Left ventricle myocardium superior (tissue), 1 donor: ENCODE results near the gene PHKA2. TPM values are rescaled to one million over a fixed set of nuclear protein-coding genes. Genes with fewer than 3 reads are reported as not detected.
"Not testable (repeated sequence)": the region's sequence is repeated elsewhere in the genome, so short reads cannot be mapped to it uniquely, and the experiment has no call there.

Experiments
- ATAC-seq: fragments of 200-7000 bp; cut with Tn5 transposase; one replicate; pipeline ENCODE4 v1.9.1; 2020; ENCODE audit warnings: mild to moderate bottlenecking, moderate library complexity
- DNase-seq: peaks from one replicate; pipeline ENCODE4 v3.0.0-alpha.2; 2020
- intact Hi-C: fragments of 100-400 bp; cut with micrococcal nuclease; formaldehyde crosslinking; loops from one replicate; pipeline ENCODE4 v1.11.0; 2022
- long read RNA-seq: library from polyadenylated mRNA; unstranded; transcript quantifications from one replicate; pipeline ENCODE4 v2.0.0, GENCODE V29; 2021
- total RNA-seq: library from RNA; stranded (reverse); fragmentation: NEBNext Ultra II Directional; extraction: Animal tissue kit (Norgen Biotek cat#: 25700); gene quantifications from one replicate; pipeline ENCODE4 v1.2.1, GENCODE V29; 2021
- donor health status: DM: no; HTN: yes; CAD: no; lungs with severe emphysema.

Gene PHKA2
- 57.7 TPM for total RNA-seq
- long read RNA-seq, full-length matches to known transcripts = 25 of 69 reads
- long read RNA-seq, partial matches to known transcripts = 17 of 69 reads
- long read RNA-seq, other reads (novel, unspliced or antisense) = 27 of 69 reads

GRCh38 chrX:18983666-18984380 lies at the start of gene PHKA2:
Gene PHKA2, minus strand, starts transcription at chrX:18984114. Its CDS starts 182 bp downstream, at chrX:18983932.
- DNase-seq = peak; percentile 77
- intact Hi-C loops = no loop called here
- peak; percentile 84 for ATAC-seq

GRCh38 chrX:19030805-19031204 lies 46.9 kb upstream of the PHKA2 start:
- ATAC-seq = no peak

DNA sequence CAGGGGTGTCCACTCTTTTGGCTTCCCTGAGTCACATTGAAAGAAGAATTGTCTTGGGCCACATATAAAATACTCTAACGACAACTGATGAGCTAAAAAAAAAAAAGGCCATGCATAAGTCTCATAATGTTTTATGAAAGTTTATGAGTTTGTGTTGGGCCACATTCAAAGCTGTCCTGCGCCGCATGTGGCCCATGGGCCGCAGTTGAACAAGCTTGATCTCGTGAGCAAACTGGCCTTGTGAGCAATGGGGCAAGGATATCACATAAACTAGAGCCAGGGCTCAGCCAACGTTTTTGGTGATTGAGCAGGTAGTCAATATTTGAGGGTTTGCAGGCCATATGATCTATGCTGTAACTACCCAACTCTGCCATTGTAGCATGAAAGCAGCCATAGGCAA lies 44.6 kb upstream of the PHKA2 start:
- ATAC-seq (no peak), DNase-seq (no peak)
- intact Hi-C loops = no loop called here

More at GRCh38 chrX:19030805-19031204, 46.9 kb upstream of the PHKA2 start:
- intact Hi-C loops = no loop called here
- DNase-seq = no peak

DNA sequence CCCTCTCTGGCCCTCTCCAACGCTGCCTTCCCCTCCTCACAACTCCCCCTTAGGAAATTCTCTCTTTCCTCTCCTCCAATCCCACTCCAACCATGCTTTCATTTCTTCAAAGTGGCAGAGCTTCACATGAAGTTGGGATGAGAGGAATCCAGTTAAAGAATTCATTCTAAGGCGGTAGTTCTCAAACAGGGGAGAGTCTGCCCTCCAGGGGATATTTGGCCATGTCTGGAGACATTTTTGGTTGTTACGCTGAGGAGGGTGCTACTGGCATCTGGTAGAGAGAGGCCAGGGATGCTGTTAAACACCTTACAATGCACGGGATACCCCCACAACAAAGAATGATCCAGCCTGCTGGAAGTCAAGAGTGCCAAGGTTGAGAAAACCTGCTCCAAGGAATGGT lies 40.5 kb upstream of the PHKA2 start:
- intact Hi-C loops = no loop called here
- ATAC-seq = no peak
- DNase-seq = no peak

DNA sequence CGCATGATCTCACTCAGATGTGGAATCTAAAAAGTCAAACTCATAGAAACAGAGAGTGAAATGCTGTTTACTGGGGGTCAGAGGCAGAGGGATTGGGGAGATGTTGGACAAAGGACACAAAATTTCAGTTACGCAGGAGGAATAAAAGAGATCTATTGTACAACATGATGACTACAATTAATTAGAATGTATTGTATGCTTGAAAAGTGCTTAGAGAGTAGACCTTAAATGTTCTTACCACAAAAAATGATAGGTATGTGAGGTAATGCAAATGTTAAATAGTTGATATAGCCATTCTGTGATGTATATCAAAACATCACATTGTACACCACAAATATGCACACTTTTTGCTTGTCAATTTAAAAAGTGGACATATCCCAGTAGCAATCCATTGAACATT lies 36.1 kb upstream of the PHKA2 start:
- intact Hi-C loops = no loop called here
- ATAC-seq (no peak), DNase-seq (no peak)

DNA sequence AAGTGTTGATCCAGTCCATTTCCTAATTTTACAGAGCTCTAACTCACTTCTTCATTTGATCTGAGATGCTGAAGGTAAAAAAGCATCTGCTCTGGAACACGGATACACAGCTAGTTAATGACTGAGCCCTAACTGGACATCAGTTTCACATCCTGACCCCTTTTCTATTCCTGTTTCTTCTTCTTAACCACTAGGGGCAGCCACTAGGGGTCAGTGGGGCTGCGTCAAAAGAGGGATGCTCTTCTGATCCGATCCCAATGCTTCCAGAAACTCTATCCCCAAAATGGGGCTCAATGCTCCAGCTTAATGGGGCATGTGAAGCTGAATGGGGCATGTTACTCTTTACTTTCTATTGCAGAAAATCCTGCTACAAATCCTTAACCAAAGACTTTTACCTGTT lies 33.4 kb upstream of the PHKA2 start:
- intact Hi-C loops = no loop called here
- DNase-seq (no peak), ATAC-seq (no peak)

GRCh38 chrX:19016614-19017013 lies 32.7 kb upstream of the PHKA2 start:
- intact Hi-C loops, ATAC-seq, DNase-seq: not testable (repeated sequence)

DNA sequence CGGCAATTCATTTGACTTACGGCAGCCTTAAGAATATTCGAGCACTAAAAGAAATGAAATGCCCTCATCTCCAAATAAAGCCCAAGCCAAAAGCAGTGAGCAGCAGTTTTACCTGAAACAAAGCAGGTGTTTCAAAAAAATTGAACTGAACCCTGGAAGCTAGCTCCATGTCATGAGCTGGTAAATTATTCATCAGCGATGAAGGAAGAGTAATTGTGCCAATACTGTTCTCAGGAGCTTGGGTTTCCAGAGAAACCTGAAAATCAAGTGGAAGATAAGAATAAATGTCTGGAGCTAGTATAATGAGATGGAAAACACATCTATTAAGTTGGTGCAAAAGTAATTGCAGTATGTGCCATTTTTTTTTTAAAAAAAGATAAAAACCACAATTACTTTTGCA lies 24.0 kb upstream of the PHKA2 start:
- no peak for ATAC-seq
- intact Hi-C loops = no loop called here
- no peak for DNase-seq

DNA sequence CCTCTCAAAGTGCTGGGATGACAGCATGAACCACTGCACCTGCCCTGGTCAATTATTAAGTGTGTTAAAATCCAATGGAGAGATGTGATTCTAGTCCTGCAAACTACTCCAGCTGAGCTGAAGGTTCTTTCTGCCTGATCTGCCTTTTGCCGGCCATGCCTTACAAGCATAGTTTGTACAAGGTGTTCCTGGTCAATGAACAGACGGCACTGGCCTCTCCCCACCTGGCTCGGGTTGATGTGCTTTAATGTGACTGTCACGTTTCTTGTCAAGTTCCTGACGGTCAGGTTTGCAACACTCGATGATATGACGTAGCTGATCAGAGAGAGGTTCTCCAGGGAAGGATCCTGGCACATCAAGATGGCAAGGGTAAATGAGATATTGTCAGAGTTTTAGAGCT lies 23.1 kb upstream of the PHKA2 start:
- DNase-seq (no peak), ATAC-seq (no peak)
- intact Hi-C loops = no loop called here

DNA sequence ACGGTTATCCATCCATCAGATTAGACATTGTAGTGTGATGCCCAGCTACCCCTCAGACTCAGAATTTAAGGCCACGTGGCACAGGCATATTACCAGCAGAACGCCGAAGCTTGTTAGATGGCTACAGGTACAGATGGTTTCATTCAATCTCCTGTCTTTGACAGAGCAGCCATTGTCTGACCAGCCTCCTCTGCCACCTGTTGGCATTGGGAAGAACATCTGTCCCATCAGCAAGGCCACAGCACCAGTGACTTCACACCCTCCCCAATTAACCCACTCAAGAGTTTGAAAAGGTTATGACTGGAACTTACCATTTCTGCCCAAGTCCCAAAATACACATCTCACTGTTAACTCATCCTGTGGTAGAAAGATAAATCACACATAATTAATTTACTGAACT lies 22.0 kb upstream of the PHKA2 start:
- intact Hi-C loops = no loop called here
- ATAC-seq (no peak), DNase-seq (no peak)

DNA sequence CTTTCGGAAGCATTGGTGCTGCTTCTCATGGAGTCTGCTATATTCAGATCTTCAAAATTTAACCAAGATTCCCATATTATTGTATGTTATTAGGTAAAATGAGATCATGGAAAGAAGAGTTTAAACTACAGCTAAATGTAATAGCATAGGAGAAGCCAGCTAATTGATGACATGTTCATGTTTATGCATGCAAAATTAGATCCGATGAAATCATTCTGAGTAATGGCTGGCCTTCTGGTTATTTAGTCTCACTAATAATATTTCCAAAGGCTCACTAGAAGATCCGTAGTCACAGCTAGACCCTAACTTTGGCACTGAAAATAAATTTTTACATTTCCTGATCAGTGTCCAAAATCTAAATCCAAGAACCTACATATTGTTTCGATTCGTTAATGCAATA lies 19.8 kb upstream of the PHKA2 start:
- no peak for DNase-seq
- intact Hi-C loops = no loop called here
- no peak for ATAC-seq

- no peak for DNase-seq
- no peak for ATAC-seq
- intact Hi-C loops = no loop called here
Observed at GRCh38 chrX:18998653-18999052, 14.7 kb upstream of the PHKA2 start.

DNA sequence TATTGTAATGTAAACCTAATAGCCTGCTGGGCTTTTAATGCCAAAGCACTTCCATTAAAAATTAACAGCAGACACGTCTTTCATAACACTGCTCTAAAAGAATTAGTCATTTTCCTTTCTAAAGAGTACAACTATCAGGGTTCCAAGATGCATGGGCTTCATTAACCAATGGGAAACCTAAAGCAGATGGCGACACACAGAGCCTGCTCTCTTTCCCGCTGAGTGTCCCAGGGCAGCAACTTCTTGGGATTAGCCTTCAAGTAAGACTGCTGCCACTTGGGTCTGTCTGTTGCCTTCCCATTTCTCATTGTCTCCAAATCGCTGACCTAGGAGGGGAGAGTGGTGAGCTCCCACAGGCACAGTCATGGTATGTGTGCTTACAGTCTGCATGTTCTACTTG lies 14.0 kb upstream of the PHKA2 start:
- no peak for DNase-seq
- intact Hi-C loops = no loop called here
- ATAC-seq = no peak

DNA sequence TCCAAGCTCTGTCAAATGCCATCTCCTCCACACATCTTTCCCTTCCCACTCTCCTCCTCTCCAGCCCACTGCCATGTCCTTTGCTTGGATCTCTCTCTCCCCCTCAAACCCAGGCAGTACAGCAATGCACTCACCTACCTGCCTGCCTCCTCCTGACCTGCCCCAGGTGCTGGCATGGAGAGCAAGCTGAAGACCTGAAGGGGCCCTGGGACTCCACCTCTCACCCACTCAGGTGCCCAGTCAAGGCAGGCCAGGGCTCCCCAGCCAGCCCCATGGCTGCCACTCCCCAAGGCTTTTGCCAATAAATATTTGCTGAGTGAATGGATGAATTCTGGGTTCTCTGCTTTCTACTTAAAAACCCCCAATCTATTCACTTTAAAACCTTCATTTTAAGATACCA lies 12.6 kb upstream of the PHKA2 start:
- ATAC-seq (no peak), DNase-seq (no peak)
- intact Hi-C loops = no loop called here

DNA sequence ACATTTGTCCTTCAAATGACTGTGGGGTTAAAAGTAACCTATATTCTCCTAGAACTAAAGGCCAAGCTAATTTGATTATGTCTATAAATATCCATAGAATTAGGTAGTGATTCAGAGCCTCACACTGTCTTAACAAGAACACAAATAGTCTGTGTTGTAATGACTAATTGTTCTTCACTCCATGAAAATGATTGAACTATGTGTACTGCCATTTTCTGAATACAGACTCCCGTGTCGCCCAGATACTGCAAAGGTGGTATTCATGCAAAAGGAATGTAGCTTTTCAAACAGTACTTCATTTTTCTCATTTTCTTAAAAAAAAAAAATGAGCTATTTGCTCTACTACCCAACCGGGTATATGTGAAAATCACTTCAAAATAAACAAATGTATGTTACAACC lies 11.3 kb upstream of the PHKA2 start:
- intact Hi-C loops = no loop called here
- DNase-seq = no peak
- ATAC-seq = no peak

DNA sequence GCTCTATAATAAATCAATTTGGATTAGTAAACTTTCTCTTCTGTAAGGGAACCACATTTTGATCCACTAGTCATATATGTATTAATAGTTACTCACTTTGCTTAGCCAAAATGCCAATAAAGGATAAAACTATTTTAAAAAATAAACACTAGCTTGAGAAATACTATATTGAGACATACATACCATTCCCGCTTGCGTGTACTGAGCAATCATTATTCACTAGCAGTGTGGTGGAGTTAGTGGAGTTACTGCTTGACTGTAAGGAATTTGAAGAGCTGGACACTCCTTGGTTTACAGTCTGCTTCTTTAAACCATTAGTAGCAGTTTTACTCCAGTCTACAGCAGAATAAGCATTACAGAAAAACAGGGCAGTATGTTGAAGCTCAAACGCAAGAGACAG lies 10.8 kb upstream of the PHKA2 start:
- intact Hi-C loops = no loop called here
- DNase-seq = no peak
- no peak for ATAC-seq

DNA sequence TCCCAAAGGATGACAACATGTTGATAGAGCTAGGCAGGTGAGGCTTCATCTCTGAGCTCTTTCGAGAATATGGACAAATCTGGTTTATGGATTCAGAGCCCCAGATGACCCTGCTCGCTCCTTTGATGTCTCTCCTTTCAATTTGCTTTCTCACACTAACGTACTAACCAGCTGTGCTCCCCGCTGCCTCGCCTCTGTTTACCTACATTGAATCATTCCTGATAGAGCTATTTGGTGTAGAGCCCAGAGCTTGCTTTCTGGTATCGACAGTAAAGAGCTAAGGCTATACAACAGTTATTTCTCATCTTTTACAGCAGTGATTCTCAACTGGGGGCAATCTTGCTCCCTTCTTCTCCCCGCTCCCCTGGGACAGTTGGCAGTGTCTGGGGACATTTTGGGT lies 8.9 kb upstream of the PHKA2 start:
- no peak for ATAC-seq
- intact Hi-C loops = no loop called here
- no peak for DNase-seq

DNA sequence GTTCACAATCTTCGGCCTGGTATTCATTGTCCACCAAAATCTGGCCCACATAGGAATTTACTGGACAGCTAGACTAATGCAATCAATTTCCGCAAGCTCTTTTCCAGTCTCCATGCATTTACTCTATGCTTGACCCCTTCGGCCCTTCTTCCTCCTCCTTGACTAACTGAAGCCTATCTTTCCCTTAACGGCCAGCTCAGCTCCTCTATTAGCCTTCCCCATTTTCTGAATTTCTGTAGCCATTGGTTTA lies 1.2 kb upstream of the PHKA2 start:
- ATAC-seq (no peak), DNase-seq (no peak)
- intact Hi-C loops = no loop called here

DNA sequence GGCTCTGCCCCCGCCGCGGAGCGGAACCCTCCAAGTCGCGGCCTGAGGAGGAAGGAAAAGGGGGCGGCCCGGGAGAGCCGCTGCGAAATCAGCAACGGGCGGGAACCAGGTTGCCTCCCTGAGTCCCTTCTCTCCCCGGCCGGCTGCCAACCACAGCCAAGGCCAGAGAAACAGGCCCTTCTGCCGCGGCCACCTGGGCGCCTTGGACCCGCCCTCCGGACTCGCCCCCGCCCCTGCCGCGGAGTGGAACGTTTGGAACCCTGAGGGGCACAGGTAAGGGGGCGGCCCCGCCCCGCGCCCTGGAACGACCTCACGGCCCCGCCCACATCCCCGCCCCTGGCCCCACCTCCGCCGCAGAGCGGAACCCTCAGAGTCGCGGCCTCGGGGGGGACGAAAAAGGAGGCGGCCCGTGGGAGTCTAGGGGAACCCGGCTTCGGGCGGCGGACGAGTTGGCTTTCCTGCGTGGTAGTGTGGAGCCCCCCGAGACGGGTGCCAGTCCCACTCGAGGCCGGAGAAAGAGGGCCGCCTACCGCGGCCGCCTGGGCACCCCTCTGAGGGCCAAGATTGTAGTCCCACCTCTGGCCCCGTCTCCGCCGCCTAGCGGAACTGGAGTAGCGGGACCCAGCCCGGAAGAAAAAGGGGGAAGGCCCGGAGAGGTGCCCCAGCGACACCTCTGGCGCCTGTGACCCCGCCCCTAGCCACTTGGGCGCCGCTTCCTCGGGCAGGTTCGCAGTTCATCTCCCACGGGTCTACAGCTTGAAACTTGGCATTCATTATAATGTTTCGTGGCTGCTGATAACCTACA lies 669 bp upstream of the PHKA2 start:
- DNase-seq (peak; percentile 89), ATAC-seq (peak; percentile 96)
- intact Hi-C loops = no loop called here

DNA sequence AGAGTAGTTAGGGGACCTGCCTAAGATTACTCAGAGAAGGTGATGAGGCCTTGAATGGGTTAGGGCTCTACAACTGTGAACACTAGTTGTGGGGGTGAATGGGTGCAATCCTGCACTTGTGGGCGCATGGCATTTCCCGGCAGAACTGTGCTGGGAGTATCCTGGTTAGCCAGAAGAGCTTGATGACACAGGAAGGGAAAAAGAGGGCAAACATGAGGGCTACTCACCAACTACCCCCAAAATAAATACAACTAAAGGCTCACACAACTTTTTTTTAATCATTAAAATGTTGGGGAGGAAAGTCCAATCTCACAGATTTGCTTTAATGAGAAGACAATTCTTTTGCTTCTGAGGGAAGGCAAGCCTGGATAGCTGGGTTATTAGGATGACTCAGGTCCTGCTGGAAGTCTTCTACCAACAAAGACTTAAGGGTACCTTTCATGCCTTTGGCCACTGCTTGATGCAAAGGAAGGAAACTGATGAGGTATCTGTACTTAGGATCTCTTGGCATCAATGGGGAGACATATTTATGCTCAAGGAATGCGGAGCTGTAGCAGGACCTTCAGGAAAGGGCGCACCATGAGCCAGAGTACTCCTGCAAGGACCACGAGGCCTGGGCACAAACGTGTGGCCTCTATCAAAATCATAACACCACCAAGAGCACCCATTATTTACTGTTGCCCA lies 2.6 kb downstream of the PHKA2 start:
- no peak for ATAC-seq
- intact Hi-C loops = no loop called here
- no peak for DNase-seq
